Gastrocnemius medialis (tissue), 4 donors: ENCODE measurements around the gene KIRREL3.

ENCODE experiments used
- CTCF ChIP-seq, 5 experiments: fragments of 450-650 bp in 3 of 5; fragments of 200-600 bp in 2 of 5; sonication (generic) in 2 of 5; IDR thresholded peaks in 4 of 5; conservative IDR thresholded peaks in 1 of 5; 1 replicate in 4 of 5; 2 replicates in 1 of 5; pipeline ENCODE4 v1.5.1; 2016 to 2019; ENCODE audit warnings: antibody characterized with exemption in 5 of 5, mild to moderate bottlenecking in 3 of 5, moderate library complexity in 3 of 5
- POLR2A ChIP-seq, 2 donors: fragments of 450-650 bp; IDR thresholded peaks; one replicate each; pipeline ENCODE4 v1.6.1; 2017; ENCODE audit warnings: antibody characterized with exemption in 2 of 2, mild to moderate bottlenecking in 2 of 2, moderate library complexity in 2 of 2

DNA sequence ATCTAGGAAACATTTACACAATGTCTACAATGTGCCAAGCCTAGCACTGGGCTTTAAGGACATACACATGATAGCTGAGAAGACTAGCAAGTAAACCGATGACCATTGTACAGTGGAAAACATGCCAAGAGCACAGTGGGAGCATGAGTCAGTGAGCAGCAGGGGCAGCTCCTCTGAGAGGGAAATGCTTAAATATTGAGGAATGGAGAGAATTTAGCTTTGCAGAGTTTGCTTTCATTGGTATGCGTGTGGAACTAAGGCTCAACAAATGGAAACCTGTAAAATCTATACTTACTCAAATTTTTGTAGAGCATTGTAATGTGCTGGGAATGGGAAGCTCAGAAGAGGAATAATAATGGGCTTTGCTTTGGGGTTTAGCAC lies 362.8 kb downstream of the KIRREL3 start:
- no peak for TF ChIP-seq CTCF (IDR thresholded peaks at IDR 0.05 in 4 of 5, conservative IDR thresholded peaks at IDR 0.05 in 1 of 5)
- TF ChIP-seq POLR2A (IDR thresholded peaks at IDR 0.05), result no peak
